Measurements from ENCODE around the gene C4BPB.
A peak's percentile ranks its signal among the peaks of the same experiment; 100 is the strongest.

C4BPB gene

DNA sequence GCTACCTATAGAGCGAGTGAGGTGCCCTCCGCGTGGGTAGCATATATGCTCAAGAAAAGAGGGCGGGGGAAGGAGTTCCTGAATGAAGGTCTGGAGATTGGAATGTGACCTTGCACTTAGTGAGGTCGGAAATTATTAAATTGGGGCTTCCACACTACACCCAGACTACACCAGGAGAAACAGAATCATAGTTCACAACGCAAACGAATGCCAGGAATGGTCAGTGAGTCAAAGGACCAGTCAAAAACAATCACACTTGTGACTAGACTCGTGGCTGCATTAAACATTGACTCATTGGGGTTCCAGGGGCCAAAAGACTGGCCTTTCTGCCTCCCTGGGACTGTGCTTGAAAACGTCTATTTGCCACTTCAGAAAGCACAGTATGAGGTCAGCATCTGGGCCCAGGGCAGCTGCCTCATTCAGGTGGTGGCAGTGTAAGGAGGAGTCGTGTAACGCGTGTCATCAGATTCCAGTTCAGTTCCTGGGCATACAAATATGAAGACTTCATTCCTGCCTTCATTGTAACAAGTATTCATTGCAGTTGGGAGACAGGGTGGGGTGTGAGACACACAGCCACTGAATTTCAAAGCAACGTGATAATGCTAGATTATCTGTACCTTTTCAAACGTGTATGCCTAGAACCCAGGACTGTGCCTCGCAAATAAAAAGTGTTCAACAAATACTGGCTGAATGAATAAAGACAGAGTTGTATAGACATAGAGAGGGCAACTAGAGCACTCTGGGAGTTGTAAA lies 37.3 kb upstream of the C4BPB start, which contains the start of gene YOD1:
Gene YOD1 (minus strand): TSS at position 18 of the 753 bp plus-strand sequence. CDS start 178 bp downstream, outside the sequence.
- H3K4me1 ChIP-seq (ENCODE audit: control insufficient read depth, insufficient read depth, low read length): peaks cover 18% of the 10 kb centered on the region
- peaks cover 10% of the 10 kb centered on the region for H3K36me3 ChIP-seq (ENCODE audit: control insufficient read depth, insufficient read depth, low read length)
- peak within 1 kb of the TSS; percentile 95 for H3K4me3 ChIP-seq (ENCODE audit: low read depth, low read length)
- H3K27me3 ChIP-seq (ENCODE audit: control insufficient read depth, insufficient read depth, low read length): no peaks in the 10 kb centered on the region
- H3K9ac ChIP-seq (ENCODE audit: low read depth, low read length): peak within 1 kb of the TSS; percentile 92
- no peaks in the 10 kb centered on the region for H3K9me3 ChIP-seq (ENCODE audit: control insufficient read depth, insufficient read depth, low read length)

DNA sequence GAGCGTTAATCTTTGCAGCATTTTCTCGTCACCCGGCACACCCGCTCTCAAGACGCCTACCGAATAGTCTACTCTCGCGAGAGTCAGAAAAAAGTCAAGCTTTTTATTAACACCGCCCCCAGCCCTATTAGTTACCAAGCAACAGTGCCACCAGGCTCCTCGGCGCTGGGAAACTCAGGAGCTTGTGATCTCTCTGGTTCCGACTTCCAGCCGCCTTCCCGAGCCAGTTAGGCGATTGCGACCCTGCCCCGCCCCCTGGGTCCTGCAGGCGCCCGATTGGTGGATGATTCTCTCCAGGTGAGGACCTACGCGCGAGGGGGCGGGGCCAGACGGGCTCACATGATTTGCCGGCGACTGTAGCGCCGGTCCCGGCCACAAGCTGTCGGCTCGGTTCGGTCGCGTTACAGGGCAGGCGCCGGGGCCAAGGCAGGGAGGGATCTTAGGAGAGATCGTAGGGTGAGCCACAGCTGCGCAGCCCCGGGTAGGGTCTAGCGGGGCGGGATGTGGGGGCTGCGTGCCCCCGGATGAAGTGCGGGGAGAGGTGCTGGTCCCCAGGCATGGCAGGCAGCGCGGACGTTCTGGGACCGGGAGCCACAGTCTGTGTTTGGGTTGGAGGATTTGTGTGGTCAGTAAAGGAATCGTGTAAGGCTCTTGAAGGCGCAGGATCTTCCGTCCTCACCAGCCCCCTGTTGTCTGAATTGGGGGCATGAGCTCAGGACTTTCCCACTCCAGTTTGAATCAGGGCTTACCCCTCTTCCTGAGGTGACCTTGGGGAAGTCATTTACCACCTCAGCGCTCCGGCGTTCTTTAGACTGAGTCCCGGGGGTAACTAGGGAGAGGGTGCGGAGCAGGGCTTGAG lies 35.5 kb upstream of the C4BPB start, which contains the start of gene PFKFB2:
Gene PFKFB2 (plus strand): TSS at position 365 of the 859 bp plus-strand sequence. CDS start 1,443 bp downstream, outside the sequence.
- Histone ChIP-seq H3K9me3 (ENCODE audit: control insufficient read depth, insufficient read depth, low read length) (no peaks in the 10 kb centered on the region), H3K36me3 (ENCODE audit: control insufficient read depth, insufficient read depth, low read length) (peaks cover 10% of the 10 kb centered on the region), H3K27me3 (ENCODE audit: control insufficient read depth, insufficient read depth, low read length) (no peaks in the 10 kb centered on the region), H3K9ac (ENCODE audit: low read depth, low read length) (peak within 1 kb of the TSS; percentile 93), H3K4me1 (ENCODE audit: control insufficient read depth, insufficient read depth, low read length) (peaks cover 7% of the 10 kb centered on the region), H3K4me3 (ENCODE audit: low read depth, low read length) (peak within 1 kb of the TSS; percentile 86)

DNA sequence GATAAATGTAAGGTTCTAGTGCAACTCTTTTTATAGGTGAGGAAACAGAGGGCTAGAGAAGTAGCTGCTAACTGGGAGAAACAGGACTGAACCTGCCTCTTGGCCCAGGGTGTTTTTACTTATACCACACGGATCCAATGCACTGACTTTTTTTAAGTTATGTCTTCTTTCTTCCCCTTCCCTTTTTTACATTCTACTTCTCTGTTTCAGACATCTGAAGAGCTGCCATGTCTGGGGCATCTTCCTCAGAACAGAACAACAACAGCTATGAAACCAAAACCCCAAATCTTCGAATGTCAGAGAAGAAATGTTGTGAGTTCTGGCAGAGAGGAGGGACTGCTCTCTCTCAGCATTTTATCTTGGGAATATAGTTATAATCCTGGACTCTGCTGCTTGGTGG lies 34.2 kb upstream of the C4BPB start:
- Histone ChIP-seq H3K4me1 (ENCODE audit: control insufficient read depth, insufficient read depth, low read length) (peaks cover 6% of the 10 kb centered on the region), H3K9me3 (ENCODE audit: control insufficient read depth, insufficient read depth, low read length) (no peaks in the 10 kb centered on the region), H3K27me3 (ENCODE audit: control insufficient read depth, insufficient read depth, low read length) (no peaks in the 10 kb centered on the region), H3K9ac (ENCODE audit: low read depth, low read length) (no peak overlapping the region), H3K36me3 (ENCODE audit: control insufficient read depth, insufficient read depth, low read length) (no peaks in the 10 kb centered on the region), H3K4me3 (ENCODE audit: low read depth, low read length) (no peak overlapping the region)

DNA sequence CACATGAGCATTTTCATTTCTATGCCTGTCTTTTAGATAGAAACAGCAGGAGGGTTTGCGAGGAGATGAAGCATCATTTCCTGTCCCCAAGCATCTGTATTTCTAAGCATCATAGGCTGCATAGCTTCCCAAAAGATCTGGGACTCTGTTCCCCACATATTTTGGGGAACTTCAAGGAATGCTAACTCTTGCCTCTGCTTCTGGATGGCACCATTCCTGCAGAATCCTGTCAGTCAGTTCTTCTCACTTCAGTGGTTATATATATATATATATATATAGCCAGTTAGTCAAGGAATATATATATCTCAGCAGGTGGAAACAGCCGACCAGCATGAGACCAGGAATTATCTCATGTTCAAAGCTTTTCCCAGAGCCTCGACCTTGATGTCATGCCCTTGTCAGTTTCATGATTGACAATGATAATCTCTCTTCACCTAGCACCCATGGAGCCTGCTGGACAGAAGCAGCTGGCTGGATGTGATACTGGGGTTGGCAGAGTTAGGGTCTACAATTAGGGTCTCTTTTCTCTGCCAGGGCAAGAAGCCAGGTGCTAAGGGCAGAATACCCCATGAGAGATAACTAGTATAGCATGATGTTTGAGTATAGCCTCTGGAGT lies 33.2 kb upstream of the C4BPB start:
- no peaks in the 10 kb centered on the region for H3K9me3 ChIP-seq (ENCODE audit: control insufficient read depth, insufficient read depth, low read length)
- H3K4me3 ChIP-seq (ENCODE audit: low read depth, low read length): no peak overlapping the region
- H3K27me3 ChIP-seq (ENCODE audit: control insufficient read depth, insufficient read depth, low read length): no peaks in the 10 kb centered on the region
- H3K4me1 ChIP-seq (ENCODE audit: control insufficient read depth, insufficient read depth, low read length): peaks cover 9% of the 10 kb centered on the region
- H3K36me3 ChIP-seq (ENCODE audit: control insufficient read depth, insufficient read depth, low read length): no peaks in the 10 kb centered on the region
- no peak overlapping the region for H3K9ac ChIP-seq (ENCODE audit: low read depth, low read length)

DNA sequence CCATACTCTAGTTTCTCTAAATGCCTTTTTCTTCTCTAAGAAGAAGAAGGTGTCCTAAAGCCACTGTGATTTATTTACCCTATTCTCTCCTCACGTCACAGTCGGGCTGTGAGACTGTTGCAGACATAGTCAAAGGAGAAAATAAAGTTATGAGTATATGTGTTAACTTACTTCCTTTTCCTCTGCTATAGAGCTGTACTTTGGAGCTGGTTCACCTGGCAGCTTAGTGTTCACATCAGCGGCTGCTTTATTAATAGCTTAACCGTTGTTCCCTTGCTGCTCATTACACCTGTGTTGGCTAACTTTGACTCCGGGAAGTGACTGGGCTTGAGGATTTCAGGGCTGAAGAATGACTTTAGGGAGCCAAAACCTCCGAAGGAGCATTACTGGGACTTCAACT lies 32.0 kb upstream of the C4BPB start:
- Histone ChIP-seq H3K36me3 (ENCODE audit: control insufficient read depth, insufficient read depth, low read length) (no peaks in the 10 kb centered on the region), H3K27me3 (ENCODE audit: control insufficient read depth, insufficient read depth, low read length) (no peaks in the 10 kb centered on the region), H3K9ac (ENCODE audit: low read depth, low read length) (no peak overlapping the region), H3K9me3 (ENCODE audit: control insufficient read depth, insufficient read depth, low read length) (no peaks in the 10 kb centered on the region), H3K4me3 (ENCODE audit: low read depth, low read length) (no peak overlapping the region), H3K4me1 (ENCODE audit: control insufficient read depth, insufficient read depth, low read length) (peaks cover 4% of the 10 kb centered on the region)

DNA sequence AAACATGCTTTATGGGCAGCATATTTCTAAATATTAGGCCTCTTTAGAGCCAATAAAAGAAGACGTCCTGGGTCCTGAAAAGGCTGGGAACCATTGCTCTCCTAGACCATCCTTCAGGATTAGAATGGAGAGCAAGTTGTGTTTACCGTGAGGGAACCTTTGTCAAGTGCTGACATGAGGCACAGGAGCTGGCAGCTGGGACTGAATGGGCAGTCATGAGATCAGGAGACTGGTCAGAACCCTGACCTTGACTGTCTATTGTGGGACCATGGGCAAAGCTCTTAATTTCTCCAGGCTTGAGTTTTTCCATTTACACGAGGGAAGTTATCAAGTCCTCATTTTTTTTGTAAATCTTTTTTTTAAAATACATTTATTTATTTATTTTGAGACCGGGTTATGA lies 30.4 kb upstream of the C4BPB start:
- H3K9ac ChIP-seq (ENCODE audit: low read depth, low read length): no peak overlapping the region
- H3K9me3 ChIP-seq (ENCODE audit: control insufficient read depth, insufficient read depth, low read length): no peaks in the 10 kb centered on the region
- no peak overlapping the region for H3K4me3 ChIP-seq (ENCODE audit: low read depth, low read length)
- peaks cover 4% of the 10 kb centered on the region for H3K4me1 ChIP-seq (ENCODE audit: control insufficient read depth, insufficient read depth, low read length)
- no peaks in the 10 kb centered on the region for H3K27me3 ChIP-seq (ENCODE audit: control insufficient read depth, insufficient read depth, low read length)
- H3K36me3 ChIP-seq (ENCODE audit: control insufficient read depth, insufficient read depth, low read length): peaks cover 4% of the 10 kb centered on the region

DNA sequence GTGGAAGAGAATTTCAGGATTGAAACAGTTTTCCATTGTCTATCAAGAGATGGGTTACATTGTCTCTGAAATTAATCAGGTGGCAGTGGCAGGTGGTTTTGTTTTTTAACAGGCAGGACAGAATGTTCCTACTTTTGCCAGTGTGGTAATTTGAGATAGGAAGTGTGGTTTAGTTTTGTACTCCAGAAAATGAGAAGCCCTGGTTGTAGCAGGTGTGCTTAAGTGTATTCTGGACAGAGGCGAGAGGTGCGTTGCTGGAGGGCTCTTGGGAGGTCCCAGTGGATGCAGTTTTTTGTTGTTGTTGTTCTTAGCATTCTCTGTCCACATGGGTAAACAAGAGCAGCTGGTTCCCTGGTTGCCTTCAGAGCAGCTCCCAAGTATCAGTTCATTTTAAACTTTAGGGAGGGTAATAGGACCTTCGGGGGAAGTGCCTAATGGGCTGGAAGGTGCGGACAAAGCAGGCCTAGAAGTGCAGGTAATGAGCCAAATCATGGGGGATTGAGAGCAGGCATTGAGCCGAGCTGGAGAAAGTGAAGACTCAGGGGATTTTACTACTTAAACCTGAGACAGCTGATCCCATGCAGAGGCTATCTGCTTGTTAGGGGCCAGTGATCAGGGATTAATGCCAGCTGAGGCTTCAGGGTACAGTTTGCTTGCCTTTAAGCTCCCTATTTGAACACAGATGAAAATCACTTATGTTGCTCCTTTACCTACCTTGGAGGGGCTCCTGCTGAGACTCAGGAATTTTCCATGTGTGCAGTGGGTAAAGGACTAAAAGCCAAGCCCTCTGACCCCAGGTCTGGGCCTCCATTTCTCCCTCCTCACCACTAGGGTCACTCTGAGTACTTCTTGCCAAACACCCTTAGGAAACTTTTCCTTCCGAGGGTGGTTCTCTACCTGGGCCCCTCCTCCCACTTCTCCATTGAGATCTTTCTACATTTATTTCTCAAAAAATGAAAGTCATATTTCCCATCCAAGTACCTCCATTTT lies 29.5 kb upstream of the C4BPB start:
- H3K9ac ChIP-seq (ENCODE audit: low read depth, low read length): no peak overlapping the region
- no peak overlapping the region for H3K4me3 ChIP-seq (ENCODE audit: low read depth, low read length)
- H3K27me3 ChIP-seq (ENCODE audit: control insufficient read depth, insufficient read depth, low read length): no peaks in the 10 kb centered on the region
- H3K9me3 ChIP-seq (ENCODE audit: control insufficient read depth, insufficient read depth, low read length): no peaks in the 10 kb centered on the region
- peaks cover 4% of the 10 kb centered on the region for H3K4me1 ChIP-seq (ENCODE audit: control insufficient read depth, insufficient read depth, low read length)
- H3K36me3 ChIP-seq (ENCODE audit: control insufficient read depth, insufficient read depth, low read length): peaks cover 4% of the 10 kb centered on the region

DNA sequence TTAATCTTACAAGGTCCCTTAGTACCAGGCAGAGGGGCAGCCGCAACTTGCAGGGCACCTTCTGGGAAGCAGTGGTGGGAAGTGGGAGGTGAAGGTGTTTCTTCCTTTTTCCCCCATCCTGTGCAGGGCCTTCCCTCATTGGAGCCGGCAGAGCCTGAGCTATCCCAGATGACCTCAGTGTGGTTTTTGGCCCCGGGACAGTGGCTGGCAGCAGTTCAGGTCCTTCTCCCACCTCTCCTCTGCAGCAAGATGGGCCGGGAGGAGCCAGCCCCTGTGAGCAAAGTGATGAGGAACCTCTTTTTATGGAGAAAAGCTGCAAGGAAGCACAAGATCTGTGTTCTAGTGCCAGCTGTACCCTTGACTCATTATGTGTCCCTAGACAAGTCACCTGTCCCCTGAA lies 28.8 kb upstream of the C4BPB start:
- H3K27me3 ChIP-seq (ENCODE audit: control insufficient read depth, insufficient read depth, low read length): no peaks in the 10 kb centered on the region
- no peak overlapping the region for H3K9ac ChIP-seq (ENCODE audit: low read depth, low read length)
- H3K9me3 ChIP-seq (ENCODE audit: control insufficient read depth, insufficient read depth, low read length): no peaks in the 10 kb centered on the region
- H3K36me3 ChIP-seq (ENCODE audit: control insufficient read depth, insufficient read depth, low read length): peaks cover 4% of the 10 kb centered on the region
- peaks cover 4% of the 10 kb centered on the region for H3K4me1 ChIP-seq (ENCODE audit: control insufficient read depth, insufficient read depth, low read length)
- no peak overlapping the region for H3K4me3 ChIP-seq (ENCODE audit: low read depth, low read length)

DNA sequence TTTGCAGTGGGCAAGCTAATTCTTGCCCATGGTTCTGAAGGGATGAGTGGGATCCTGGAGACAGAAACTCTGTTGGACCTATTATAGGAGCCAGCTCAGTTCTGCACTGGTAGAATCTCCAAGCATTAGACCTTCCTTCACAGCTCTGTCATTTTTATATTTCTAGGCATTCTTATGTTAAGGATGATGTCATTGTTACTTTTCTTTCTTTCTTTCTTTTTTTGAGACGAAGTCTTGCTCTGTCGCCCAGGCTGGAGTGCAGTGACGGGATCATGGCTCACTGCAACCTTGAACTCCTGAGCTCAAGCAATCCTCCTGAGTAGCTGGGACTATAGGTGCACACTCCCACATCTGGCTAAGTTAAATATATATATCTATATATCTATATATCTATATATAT lies 28.1 kb upstream of the C4BPB start:
- Histone ChIP-seq H3K36me3 (ENCODE audit: control insufficient read depth, insufficient read depth, low read length) (peaks cover 4% of the 10 kb centered on the region), H3K4me1 (ENCODE audit: control insufficient read depth, insufficient read depth, low read length) (peaks cover 4% of the 10 kb centered on the region), H3K27me3 (ENCODE audit: control insufficient read depth, insufficient read depth, low read length) (no peaks in the 10 kb centered on the region), H3K4me3 (ENCODE audit: low read depth, low read length) (no peak overlapping the region), H3K9ac (ENCODE audit: low read depth, low read length) (no peak overlapping the region), H3K9me3 (ENCODE audit: control insufficient read depth, insufficient read depth, low read length) (no peaks in the 10 kb centered on the region)

DNA sequence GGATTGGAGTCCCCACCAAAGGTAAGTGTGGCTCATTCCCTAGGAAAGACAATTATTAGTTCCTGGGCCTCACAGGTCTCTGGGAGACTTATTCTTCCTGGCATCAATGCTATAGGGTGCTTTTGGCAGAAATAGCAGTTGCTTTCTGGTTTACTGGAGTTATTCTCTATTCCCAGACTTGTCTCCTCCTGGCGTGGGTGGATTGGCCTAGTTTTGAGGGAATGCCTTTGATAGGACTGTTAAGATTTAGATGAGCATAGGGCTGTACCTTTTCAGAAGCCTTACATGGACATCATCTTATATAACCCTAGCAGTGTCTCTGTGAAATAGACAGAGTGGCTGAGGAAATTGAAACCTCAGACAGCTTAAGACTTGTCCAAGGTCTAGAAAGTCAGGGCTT lies 26.6 kb upstream of the C4BPB start:
- Histone ChIP-seq H3K27me3 (ENCODE audit: control insufficient read depth, insufficient read depth, low read length) (no peaks in the 10 kb centered on the region), H3K9me3 (ENCODE audit: control insufficient read depth, insufficient read depth, low read length) (no peaks in the 10 kb centered on the region), H3K4me1 (ENCODE audit: control insufficient read depth, insufficient read depth, low read length) (peaks cover 4% of the 10 kb centered on the region), H3K9ac (ENCODE audit: low read depth, low read length) (no peak overlapping the region), H3K36me3 (ENCODE audit: control insufficient read depth, insufficient read depth, low read length) (peaks cover 4% of the 10 kb centered on the region), H3K4me3 (ENCODE audit: low read depth, low read length) (no peak overlapping the region)

DNA sequence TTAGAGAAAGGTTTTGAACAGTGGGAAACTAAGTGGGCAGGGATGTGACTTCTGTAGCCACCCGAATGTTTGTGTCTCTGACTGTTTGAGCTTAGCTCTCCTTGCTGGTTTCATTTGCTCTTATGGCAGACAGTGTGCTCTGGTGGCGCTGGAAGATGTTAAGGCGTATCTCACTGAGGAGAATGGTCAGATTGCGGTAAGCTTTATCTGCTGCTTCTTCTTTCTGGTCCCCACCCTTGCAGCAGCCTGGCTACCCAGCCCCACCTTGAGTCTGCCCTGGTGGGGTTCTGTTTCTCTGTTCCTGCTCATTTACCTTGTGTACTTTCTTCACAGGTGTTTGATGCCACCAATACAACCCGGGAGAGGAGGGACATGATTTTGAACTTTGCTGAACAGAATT lies 25.6 kb upstream of the C4BPB start:
- peaks cover 4% of the 10 kb centered on the region for H3K36me3 ChIP-seq (ENCODE audit: control insufficient read depth, insufficient read depth, low read length)
- no peak overlapping the region for H3K9ac ChIP-seq (ENCODE audit: low read depth, low read length)
- no peaks in the 10 kb centered on the region for H3K27me3 ChIP-seq (ENCODE audit: control insufficient read depth, insufficient read depth, low read length)
- H3K4me1 ChIP-seq (ENCODE audit: control insufficient read depth, insufficient read depth, low read length): peaks cover 4% of the 10 kb centered on the region
- H3K4me3 ChIP-seq (ENCODE audit: low read depth, low read length): no peak overlapping the region
- H3K9me3 ChIP-seq (ENCODE audit: control insufficient read depth, insufficient read depth, low read length): no peaks in the 10 kb centered on the region

All from iPS-15b (cell line).